ENCODE results near the gene LTBR.
A peak's percentile ranks its signal among the peaks of the same experiment; 100 is the strongest.

- TF ChIP-seq POLR2A (IDR thresholded peaks at IDR 0.05) (no peak), POLR2AphosphoS5 (IDR thresholded peaks at IDR 0.05) (no peak), CTCF (IDR thresholded peaks at IDR 0.05) (peak in 1 of 3 donors; percentile 39)
These were observed 16.6 kb upstream of the LTBR start for GRCh38 chr12:6367065-6367968.
